Measurements from ENCODE around the gene VWA3B.
"Not testable (repeated sequence)": the region's sequence is repeated elsewhere in the genome, so short reads cannot be mapped to it uniquely, and the experiment has no call there.

VWA3B gene

DNA sequence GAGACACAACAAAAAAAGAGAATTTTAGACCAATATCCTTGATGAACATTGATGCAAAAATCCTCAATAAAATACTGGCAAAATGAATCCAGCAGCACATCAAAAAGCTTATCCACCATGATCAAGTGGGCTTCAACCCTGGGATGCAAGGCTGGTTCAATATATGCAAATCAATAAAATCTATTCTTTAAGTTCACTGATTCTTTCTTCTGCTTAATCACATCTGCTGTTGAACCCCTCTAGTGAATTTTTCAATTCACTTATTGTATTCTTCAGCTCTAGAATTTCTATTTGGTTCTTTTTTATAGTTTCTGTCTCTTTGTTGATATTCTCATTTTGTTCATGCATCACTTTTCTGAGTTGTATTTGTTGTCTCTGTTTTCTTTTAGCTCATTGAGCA lies 181.3 kb downstream of the VWA3B start:
- not testable (repeated sequence) for DNase-seq

- no peak for DNase-seq
Measured at GRCh38 chr2:98269274-98269673, 182.3 kb downstream of the VWA3B start.

- DNase-seq = no peak
Measured at GRCh38 chr2:98269830-98270229, 182.9 kb downstream of the VWA3B start.

DNA sequence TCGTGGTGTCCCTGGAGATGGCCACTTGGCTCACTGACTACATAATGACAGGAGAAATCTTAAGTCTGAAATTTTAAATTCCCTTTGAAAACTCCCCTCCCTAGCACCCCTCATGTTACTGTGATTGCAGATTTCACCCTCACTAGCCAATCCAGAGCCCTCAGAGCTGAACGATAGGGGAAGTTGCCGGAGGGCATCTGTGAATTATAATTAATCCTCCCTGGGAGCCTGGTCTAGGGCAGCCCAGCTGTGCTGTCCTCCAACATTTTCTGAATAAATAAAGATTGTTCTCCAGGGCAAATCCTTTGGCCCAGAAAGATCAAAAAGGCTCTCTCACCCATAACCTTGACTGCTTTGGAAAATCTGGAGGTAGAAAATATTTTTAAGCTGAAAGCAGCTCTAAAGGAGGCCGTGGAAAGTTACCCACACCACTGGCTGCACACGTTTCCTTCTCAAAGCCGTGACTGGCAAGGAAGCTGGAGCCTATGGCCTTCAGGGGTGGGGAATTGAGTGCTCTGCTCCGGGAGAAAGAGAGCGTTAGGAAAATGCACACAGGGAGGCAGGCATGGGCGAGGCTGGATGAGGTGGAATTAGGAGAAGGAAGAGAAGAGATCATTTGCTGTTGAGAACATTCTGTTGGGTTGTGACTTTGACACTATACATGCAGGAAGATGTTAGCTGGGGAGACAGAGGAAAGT lies 190.3 kb downstream of the VWA3B start:
- DNase-seq = no peak

DNA sequence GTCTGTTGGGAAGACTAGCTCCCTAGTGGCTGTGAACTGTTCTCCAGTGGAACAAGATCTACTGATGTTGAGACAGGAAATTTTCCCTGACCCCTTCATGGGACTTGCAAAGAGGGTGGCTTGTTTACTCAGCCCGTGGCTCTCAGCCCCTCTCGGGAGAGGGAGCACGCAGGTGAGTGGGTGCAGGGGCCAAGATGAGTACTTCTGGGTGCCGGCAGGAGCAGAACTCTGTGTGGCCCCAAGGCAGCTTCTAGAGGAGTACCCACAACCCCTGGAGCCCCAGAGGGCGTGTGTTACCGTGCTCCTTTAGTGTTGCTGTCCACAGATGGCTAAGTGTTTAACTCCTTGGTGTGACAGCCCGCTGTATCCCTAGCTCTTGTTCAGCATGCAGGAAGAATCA lies 191.1 kb downstream of the VWA3B start:
- no peak for DNase-seq

GRCh38 chr2:98280376-98281102 lies 193.6 kb downstream of the VWA3B start:
- DNase-seq = no peak

DNA sequence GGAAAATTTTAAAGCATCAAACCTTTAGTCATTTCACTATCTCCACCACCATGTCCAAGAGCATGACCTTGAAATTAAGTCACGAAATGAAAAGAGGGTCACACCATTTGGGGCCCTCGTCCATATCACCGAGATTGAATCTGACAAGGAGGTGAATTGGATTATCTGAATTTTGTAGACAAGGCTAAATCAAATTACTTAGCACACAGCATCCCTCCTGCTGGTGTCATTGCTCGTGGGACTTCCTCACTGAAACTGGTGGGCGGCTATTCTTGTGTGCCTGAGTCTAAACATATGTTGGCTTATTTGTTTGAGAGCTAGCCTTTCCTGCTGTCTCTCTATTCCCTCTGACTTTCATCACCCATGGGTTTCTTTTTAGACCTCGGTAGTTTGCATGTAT lies 194.6 kb downstream of the VWA3B start:
- no peak for DNase-seq

DNA sequence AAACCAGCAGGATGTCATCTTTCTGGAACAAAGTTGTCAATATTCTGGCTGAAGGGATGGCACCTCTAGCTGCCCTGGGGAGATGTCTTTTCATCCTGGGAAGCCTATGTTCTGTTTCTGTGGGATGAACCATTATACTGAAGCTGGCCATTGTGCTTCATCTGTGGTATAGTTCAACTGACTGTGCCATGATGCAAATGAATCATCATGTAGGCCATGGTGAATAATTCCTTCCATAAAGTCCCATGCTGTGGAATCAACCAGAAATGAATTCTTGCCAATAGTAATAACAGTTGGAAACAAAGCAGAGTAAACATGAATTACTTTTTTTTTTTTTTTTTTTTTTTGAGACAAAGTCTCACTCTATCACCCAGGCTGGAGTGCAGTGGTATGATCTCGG lies 195.1 kb downstream of the VWA3B start:
- DNase-seq = no peak

DNA sequence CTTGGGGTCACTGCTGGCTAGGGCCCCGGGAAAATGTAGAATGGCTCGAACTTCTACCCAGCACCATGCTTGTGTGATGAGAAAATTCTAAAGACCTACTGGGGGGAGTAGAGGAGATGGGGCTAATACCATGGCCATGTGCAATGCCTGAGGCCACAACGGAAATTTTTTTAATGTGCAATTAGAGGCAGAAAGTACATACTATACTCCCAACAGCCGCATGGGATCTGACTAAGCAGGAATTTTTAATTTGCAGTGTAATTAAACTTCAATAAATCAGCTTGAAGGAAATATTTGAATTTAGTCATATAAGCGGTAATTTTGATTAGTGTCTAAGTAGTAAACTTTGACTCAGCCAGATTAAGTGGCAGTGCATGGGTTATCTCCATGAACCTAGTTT lies 206.1 kb downstream of the VWA3B start:
- no peak for DNase-seq

- DNase-seq = no peak
Measured at GRCh38 chr2:98293931-98294687, 207.1 kb downstream of the VWA3B start.

- DNase-seq = no peak
Measured at GRCh38 chr2:98294711-98295110, 207.7 kb downstream of the VWA3B start.

GRCh38 chr2:98295275-98295674 lies 208.3 kb downstream of the VWA3B start:
- no peak for DNase-seq

GRCh38 chr2:98295721-98296414 lies 208.9 kb downstream of the VWA3B start:
- DNase-seq = no peak

- no peak for DNase-seq
Measured at GRCh38 chr2:98296440-98296839, 209.5 kb downstream of the VWA3B start.

DNA sequence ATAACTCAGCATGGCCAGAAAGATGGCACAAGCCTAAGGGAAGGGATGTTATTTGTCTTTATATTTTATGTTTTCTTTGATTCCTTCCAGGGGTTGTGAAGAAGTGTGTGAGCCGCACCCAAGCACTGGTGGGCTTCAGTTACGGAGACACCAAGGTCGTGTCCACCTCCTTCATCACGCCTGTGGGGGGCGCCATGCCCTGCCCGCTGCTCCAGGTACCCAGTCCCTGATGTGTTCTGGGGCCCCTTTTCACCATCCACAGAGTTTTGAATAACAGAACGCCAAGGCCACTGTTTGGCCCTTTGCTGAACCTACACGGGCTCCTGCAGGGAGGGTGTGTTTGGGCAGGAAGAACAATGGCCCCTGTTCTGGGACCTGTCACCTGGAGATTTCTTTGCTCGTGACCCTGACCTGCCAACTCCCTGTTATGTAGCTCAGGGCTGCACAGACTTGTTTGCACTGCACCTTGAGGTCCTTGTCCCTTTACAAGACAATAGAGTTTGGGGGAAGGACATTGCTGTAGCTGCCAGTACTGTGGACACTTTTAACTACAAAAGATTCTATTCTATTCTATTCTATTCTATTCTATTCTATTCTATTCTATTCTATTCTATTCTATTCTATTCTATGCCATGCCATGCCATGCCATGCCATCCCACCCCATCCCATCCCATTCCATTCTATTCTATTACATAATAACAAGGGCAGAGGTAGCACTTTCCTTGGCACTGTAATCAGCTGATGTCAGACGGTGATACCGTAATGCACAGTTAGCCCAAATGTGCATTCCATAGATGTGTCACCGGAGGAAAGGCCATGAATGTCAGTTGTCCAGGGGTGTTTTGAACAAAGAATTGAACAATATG lies 211.1 kb downstream of the VWA3B start:
- DNase-seq = no peak

- DNase-seq = no peak
Measured at GRCh38 chr2:98298683-98299164, 211.8 kb downstream of the VWA3B start.

DNA sequence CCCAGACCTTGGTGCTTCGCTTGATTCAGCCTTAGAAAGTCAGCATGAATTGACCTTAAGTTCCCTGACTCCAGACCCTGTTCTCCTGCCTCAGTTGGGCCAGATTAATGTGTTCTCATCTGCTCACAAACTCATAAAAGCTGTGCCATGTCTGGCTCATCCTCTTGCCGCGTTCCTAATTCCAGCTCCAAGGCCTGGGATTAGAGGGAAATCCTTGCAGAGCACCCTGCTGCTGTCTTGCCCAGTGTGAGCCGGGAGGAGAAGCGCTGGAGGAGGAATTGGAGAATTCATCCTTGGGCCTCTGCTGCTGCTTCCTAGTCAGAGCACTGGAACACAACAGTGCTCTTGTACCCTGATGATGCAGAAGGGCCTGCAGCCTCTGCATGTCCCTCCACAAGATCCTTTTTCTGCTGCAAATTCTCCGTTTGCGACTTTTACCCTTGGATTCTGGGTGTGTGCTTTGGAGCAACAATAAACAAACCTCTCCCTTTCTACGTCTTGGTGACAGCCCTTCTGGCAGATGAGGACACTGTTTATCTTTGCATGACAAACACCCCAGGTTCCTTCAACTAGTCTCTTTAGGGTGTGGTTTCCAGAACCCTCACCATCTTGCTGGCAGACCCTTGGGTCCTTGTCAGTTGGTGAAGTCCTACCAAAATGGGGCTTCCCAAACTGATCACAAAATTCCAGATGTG lies 212.4 kb downstream of the VWA3B start:
- DNase-seq = no peak

GRCh38 chr2:98300141-98300874 lies 213.3 kb downstream of the VWA3B start:
- no peak for DNase-seq

DNA sequence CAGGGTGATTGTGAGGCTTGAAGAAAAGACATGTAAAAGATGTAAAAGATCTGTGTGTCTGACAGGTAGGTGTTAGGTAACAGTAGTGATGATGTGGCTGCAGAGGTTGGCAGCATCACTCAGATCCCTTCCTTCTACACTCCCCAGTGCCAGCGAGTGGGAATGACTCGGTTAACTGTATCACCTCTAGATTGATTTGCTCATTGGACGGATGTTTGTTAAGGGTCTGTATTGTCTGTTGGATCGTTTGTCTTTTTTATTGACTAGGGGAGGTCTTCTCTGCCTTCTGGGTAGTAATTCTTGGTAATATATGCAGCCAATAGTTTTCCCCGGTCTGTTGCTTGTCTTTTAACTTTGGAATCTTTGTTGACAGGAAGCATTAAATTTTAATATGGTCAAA lies 214.5 kb downstream of the VWA3B start:
- no peak for DNase-seq

GRCh38 chr2:98307131-98307696 lies 220.2 kb downstream of the VWA3B start:
- not testable (repeated sequence) for DNase-seq

All from stimulated activated CD4-positive, alpha-beta T cell treated with anti-CD3 and anti-CD28 coated beads, Interleukin-4, amount 100 ng/mL, for 4 hours (primary cell).